ENCODE data around the gene HMGA1.

Gene HMGA1

DNA sequence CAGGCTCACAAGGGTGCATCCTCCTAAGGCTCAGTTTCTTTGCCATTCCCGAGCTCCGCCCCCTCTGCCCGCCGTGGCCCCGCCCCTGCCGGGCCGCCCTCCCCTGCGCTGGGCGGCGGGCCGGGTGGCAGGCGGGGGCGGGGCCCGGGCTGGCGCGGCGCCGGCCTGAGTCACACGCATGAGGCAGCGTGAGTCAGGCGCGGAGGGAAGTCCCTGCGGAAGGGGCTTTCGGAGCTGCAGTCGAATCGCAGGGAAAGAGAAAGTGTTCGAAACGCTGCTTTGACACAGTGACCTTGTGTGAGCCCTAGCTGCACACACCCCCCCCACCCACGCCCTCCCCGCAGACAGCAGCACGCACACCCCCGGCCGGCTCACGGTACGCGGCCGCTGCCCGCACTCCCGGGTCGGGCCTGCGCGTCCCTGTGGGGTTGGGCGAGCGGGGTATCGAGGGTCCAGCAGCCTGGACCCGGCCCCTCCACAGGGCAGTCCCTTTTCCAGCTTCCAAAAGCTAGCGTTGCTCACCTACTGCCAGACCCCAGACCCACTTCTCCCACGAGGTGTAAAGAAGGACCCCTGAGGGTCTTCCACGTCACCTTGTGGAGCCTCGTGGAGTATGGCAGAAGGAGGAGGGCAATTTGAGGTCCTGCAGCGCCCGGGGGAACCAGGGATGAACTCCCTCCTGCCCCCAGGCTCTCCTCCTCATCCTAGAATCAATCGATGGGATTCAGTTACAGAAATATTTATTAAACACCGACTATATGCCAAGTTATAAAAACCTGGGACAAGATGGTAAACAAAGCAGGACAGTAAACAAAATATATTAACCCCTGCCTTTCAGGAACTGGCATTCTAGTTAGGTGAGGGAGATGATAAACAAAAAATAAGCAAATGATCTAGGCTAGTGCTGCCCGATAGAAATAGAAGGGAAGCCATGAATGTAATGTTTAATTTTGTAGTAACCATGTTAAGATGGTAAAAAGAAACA lies 12.4 kb upstream of the HMGA1 start:
- DNase-seq, result peak; percentile 87

DNA sequence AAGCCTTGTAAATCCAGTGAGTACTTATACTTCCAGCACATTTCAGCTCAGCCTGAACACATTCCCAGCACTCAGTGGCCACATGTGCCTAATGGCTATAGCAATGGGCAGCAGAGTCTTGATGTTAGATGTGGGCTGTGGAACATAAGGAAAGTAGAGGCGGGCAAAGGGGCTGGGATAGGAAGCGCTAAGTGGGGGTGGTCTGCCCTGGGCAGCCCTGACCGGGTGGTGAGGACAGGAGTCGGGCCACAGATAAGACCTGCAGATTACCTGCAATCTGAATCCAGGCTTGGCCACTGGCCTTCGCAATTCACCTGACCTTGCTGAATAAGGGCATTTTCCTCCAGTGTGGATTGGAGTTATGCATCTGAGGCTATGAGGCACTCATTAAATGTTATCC lies 11.1 kb upstream of the HMGA1 start:
- DNase-seq, result no peak

DNA sequence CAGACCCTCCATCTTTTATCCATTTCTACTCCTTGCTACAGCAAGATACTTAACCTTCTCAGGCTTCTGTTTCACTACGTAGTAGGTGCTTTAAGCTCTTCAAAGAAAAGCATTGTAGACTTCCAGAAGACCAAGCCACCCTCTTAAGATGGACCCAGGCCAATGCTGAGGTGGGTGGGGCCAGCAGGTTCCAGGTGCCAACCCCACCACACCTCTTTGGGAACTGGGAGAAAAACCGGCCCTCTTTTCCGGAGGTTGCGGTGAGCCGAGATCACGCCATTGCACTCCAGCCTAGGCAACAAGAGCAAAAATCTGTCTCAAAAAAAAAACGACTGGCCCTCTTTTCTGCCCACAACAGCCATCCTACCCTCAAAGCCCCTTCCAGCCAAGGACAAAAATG lies 10.6 kb upstream of the HMGA1 start:
- no peak for DNase-seq

DNA sequence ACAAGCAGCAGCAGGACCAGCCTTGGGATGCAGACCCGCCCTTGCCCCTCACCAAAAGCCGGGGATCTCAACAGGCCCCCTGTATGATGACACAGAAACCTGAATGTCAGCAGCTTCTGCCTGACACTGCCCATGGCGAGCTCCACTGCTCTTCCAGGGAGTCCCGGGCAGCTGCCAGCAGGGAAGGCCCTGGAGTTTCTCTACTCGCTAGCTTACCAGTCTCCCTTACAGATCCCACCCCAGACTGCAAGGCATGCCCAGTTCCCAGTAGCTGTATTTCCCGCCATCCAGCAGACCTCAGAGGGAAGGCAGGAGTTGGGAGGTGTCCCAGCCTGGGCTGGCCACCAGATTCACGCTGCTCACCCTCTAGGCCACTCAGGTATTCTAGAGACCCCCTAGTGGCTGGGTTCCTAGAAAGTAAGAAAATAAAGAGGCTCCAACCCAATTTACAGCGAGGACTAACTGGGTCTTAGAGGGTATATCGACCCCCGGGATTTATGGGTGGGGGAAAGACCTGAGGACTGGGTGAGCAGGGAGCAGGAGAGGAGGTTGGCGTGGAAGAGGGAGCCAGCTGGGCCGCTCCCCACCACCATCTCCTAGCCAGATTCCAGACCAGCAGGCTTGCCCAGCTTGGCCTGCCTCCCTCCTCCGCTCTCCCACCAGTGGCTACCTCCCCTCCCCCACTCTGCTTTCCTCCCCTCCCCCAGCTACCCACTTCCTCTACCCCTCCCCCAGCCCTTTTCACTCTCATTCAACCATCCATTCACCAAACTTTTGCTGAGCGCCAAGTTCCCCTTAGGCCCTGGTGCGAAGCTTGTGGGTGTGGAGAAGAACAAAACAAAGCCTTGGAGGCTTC lies 9.7 kb upstream of the HMGA1 start:
- no peak for DNase-seq

DNA sequence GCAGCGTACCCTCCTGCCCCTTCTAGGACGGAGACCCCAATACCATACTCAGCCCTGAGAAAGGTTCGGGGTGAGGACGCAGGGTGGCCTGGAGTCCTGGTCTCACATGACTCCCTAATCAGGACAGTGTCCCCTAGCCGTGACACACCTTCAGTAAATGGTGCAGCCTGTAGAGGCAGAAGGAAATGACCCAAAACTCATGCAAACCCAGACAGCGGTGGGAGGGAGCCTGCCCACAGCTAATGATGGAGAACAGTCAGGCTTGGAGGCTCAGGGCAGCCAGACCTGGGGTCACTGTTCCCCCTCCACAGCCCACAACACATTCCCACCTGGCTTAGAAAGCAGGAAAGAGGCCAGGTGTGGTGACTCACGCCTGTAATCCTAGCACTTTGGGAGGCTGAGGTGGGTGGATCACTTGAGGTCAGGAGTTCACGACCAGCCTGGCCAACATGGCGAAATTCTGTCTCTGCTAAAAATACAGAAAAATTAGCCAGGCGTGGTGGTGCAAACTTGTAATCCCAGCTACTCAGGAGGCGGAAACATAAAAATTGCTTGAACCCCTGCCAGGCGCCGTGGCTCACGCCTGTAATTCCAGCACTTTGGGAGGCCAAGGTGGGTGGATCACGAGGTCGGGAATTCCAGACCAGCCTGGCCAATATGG lies 8.8 kb upstream of the HMGA1 start:
- no peak for DNase-seq

DNA sequence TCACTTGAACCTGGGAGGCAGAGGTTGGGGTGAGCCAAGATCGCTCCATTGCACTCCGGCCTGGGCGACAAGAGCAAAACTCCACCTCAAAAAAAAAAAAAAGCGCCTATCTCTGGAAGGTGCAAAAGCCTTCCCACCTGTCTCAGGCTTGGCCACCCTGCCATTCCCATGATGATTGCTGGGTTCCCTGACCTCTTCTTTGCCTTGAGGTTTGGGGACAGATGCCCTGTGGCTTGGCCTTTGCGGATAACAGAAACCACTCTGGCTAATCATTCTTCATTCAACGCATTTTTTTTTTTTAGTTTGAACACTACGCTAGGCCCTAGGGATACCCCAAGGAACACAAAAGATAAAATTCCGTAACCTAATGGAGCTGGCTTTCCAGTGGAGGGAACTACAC lies 6.8 kb upstream of the HMGA1 start:
- no peak for DNase-seq

DNA sequence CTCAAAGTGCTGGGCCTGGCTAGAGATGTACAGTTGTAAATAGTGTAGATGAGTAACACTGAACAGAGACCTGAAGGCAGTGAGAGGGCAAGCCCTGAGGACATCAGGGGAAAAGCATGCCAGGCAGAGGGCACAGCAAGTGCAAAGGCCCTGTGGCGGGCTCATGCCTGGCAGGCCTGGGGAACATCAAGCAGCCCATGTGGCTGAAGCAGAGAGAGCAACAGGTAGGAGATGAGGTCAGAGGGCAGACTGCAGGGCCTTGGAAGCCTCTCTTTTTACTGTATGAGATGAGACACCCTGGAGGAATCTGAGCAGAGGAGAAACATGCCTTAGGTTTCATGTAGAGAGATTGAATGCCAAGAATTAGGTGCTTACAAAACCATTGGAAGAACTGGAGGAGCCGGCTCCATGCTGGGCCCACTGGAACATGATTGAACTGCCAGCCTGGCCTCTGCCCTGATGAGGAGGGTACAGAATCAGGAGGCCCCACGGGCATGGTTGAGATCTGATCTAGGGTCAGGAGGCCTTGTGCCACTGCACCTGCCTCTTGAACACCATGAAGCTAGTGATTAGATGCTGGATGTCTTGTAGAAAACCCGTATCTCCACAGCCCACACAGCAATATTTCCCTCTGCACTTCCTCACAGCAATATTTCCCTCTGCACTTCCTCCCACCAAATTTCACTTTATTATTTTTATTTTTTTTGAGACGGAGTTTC lies 5.9 kb upstream of the HMGA1 start:
- DNase-seq, result no peak

DNA sequence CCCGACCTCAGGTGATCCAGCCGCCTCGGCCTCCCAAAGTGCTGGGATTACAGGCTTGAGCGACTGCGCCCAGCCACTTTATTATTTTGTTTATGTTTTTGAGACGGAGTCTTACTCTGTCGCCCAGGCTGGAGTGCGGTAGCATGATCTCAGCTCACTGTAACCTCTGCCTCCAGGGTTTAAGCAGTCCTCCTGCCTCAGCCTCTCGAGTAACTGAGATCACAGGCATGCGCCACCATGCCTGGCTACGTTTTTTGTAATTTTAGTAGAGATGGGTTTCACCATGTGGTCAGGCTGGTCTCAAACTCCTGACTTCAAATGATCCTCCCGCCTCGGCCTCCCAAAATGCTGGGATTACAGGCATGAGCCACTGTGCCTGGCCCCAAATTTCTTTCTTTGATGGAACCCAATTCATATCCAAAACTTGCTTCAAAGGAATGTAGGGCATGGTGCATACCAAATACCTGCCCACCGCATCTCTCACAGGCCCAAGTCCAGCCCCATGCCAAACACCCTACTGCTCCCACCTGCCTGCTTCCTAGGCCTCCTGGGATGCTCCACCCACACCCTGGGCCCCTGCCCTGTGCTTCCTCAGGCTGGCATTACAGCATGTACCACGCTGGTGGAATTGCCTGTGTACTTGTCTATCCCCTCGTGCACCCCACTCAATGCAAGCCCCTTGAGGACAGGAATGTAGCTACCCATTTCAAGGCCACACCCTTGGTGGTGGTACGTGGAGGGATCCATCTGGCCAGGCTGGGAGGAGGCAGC lies 4.9 kb upstream of the HMGA1 start:
- DNase-seq, result no peak

DNA sequence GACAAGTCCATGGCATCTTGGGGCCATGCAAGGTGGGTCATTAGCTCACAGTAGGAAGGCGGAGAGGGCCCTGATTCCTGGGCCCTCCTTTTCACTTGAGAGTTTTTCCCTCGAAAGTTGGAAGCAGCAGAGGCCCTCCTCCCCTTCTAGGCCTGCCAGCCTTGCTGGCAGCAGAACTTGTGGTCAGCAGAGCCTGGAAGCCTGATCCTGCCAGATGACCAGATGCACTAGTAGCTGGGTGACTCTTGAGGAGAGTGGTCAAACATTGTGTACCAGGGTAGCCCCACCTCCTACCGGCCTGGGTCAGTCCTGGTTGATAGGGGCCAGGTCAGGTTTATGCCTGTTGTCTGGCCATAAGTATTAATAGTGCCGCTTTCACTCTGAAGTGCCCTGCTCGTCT lies 3.8 kb upstream of the HMGA1 start:
- no peak for DNase-seq

DNA sequence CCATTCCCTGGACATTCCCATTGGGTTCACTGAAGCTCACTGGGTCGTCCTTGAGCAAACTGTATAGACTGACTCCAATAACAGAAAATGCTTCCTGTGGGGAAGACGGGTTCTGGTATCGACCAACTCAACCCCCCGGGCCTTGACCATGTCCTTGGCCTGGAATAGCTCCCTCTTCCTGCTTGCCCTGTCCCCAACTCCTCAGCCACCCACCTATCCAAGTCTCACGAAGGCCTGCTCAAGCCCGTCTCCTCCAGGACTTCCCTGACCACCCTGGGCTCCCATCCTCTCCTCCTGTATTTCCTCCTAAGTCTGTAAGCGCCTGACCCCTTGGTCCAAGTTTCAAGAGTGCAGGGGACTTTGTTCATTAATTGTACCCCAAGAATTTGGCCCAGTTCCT lies 2.8 kb upstream of the HMGA1 start:
- DNase-seq, result no peak

DNA sequence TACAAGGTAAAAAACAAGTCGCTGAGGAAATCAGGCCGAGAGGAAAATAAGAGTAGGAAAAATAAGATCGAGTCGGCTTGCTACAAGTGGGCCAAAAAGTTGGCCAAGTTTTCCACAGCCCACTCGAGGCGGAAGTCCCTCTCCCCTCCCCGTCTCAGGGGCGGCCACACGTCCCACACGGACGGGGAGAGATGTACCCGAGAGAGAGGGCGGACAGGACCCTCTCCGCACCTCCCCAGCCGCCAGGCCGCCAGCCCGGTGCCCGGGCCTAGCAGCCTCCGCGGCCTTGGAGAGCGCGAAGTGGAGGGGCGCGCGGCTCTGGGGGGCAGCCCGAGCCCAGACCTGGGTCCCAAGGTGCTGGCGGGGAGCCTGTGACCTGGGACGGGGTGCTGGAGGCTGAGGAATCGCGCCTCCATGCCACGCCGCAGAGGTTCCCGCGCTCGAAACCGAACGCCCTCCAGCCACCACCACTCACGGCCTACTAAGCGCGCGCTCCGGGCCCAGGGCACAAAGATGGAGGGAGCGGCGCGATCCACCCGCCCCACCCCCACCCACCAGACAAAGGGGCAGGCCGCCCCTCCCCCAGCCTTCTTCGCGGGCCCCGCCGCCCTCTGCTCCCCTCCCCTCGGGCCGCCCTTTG lies 1.9 kb upstream of the HMGA1 start:
- no peak for DNase-seq

DNA sequence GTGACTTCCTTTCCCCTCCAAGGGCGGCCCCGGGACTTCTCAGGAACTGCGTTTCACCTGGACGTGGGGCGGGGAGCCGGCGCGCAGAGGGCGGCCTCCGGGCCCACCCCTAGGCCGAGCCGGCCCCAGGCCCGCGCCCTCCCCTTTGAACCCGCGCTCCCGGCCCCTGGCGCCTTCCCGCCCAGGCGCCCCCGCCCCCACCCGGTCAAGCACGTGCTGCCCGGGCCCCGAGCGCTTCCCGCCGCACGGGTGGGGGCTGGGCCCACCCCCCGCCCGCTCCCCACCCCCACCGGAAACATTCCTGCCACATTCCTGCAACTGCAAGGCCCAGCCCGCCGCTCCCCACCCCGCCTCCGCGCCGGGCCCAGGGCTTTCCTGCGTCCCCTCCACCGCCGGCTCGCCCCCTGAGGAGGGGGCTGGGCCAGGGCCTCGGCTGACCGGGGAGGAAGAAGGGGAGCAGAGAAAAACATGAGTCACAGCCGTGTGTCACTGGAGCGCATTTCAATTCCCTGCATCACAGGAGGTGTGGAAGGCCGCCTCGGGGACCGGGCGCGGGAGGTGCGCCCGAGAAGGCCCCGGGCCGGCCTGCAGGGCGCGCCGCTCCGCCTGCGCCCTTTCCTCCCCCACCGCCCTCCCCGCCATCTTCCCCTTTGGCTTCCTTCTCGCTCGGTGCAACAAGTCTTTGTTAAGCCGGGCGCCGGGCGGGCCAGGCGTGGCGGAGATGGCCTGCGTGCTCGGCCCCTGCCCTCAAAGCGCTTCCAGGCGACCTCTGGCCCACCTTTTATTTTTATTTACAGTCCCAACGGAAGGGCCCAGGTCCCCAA lies 1.2 kb upstream of the HMGA1 start:
- DNase-seq, result no peak

DNA sequence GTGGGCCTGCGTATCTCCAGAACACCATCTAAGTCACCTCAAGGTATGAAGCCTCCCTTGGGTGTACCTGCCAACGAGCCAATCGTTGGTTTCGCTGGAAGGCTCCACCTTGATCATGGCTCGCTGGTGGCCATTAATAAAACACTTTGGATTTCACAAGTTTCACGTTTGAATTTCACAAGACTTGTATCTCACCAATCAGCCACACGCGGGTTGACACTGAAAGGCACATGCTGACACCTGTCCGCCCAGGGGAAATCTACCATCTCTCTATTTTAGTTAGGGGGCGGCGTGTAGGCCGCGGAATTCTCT lies 586 bp upstream of the HMGA1 start:
- DNase-seq, result no peak

DNA sequence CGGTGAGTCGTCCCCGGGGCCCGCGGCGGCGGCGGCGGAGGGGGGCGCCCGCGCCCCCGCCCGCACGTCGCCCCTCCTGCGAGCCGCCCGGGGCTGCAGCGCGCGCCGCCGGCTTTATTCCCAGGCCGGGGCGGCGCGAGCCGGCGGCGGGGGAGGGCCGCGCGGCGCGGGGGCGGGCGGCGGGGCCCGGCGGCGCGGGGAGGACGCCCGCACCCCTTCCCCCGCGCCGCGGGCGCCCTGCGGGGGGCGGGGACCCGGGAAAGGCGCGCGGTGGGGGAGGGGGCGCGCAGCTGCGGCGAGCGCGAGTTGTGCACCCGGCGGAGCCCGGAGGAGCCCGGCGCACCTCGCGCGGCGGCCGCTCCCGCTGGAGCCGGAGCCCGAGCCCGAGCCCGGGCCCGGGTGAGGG lies 646 bp downstream of the HMGA1 start:
- peak; percentile 52 for DNase-seq

DNA sequence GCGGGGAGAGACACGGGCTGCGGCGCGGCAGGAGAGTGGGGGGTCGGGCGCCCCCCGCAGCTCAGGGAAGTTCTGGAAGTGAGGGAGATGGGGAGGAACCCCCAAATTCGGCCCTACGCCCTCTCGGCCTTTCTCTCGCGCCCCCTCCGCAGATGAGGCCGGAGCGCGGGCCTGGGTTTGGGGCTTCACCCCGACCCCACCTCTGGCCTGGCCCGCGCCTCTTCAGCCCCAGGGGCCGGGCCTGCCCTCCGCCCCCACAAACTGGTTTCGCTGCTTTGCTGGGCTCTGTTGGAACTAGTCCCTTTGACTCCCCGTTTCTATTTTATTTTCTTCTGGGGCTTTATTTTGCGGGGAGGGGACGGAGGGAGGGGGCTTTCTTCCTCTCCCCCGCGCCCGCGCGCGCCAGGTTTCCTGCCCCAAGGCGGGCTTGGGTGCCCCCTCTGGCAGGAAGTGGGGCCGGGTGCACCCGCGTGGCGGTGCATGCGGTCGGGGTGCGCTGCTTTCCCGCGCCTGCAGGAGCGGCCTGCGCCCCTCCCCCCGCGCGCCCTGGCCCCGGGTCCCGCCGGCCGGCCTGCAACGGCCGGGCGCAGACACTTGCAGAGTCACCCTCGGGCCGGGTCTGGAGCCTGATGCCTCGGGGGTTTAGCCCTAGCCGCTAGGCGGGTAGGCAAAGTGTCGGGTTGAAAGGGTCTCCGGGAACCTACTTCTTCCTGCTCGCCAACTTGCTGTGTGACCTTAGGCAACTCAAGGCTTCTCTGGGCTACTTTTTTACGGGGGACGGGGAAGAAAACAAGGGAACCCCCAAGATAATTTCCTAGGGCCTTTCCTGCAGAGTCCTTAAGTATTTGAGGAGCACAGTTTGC lies 1.3 kb downstream of the HMGA1 start:
- peak; percentile 50 for DNase-seq

DNA sequence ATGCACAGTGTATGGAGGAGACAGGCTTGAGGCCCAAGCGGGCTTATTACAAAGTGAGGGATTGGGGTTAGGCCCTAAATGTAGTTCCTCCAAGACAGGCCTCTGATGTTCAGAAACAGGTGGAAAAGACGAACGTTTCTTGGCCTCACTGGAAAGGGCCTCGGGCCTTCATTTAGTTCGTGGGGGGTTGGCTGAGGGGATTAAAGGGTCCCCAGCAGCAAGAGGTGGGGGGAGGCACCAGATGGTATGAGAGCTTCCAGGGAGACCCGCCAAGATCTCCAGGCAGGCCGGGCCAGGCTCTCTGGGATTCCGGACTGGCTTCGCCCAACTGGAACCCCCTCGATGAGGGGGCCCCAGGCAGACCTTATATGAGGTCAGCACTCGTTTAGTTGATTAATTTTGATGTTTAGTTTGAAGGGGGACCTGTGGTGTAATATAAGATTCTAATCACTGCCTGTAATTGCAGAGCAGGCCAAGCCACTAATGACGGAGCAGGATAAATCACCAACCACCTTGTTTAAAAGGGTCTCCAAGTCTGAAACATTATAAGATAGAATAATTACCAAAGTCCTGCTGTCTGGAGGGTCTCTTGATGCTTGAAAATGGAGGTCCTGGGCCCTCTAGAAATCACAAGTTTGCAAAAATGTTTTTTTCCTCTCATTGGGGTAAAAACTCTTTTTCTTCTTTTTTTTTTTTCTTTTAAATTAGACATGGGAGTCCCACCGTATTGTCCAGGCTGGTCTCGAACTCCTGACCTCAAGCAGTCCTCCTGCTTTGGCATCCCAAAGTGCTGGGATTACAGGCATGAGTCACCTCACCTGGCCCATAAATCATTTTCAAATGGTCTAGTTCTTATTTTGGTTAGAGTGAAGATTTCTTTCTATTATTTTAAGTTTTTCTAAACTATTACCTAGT lies 2.2 kb downstream of the HMGA1 start:
- DNase-seq, result no peak

DNA sequence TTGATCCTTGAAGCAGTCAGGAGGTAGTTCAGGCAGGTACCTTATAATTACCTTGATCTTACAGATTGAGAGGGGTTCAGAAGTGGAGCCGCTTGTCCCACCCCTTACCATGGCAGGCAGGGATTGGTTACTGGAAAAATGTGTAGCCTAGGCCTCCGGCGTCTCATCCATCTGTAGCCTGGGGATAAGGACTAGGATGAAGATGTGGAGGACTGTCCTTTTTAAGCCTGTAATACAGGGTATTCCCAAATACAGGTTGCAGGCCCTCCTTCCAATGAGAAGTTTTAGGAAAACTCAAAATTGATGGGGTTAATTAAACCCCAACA lies 2.8 kb downstream of the HMGA1 start:
- DNase-seq, result no peak

DNA sequence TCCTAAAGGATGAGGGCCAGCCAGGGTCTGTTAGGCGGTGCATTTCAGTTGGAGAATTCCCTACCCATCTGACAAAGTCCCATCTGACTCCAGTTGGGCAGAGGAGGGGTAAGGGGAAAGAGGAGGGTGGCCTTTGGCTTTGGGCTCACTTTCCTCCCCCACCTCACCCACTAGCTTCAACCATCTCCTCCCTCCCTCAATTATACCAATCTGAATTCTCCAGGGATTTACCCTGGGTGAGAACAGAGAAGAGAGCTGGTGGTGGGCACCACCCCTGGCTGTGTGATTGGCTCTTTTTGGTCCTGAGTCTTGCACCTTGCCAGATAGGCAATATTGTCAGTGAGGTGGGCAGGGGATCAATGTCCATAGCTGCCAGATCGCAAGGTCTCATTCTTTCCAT lies 3.2 kb downstream of the HMGA1 start:
- DNase-seq, result no peak

Data from NCI-H146 (cell line).